GM12801 (cell line): Measurements from ENCODE around the gene CYSTM1.

Experiments used
- TF ChIP-seq, protein P1 (sequence below): IDR thresholded peaks from one replicate; pipeline ENCODE4 v1.5.1; 2011; ENCODE audit warnings: control low read depth; ENCODE audit not compliant: insufficient read length; ENCODE audit errors: extremely low read depth

Gene CYSTM1

DNA sequence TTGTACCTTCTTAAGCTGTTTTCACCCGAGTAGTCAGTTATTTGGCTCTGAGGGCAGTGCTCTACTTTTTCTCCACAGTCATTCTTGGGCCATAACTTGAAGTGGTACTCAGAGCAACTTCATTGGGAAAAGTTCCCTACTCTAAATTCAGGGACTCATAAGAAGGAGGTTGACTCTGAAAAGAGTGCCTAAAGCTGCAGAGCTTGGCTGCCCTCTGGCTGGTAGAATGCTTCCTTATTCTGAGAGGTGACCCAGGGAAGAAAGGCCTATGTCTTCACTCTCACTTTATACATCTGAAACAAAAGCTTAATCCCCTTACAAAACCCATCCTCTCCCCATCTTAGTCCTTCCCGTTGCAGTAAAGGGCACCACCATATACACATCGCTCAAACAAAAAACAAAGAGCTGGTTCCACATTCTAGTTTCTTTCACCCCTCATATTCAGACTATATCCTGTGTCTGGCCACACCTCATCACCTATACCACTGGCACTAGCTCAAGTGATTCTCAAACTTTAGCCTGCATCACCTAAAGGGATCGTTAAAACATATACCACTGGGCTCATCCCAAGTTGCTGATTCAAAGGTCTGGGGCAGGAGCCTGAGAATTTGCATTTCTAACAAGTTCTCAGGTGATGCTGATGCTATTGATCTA lies 41.3 kb upstream of the CYSTM1 start:
- TF ChIP-seq, protein P1, sequence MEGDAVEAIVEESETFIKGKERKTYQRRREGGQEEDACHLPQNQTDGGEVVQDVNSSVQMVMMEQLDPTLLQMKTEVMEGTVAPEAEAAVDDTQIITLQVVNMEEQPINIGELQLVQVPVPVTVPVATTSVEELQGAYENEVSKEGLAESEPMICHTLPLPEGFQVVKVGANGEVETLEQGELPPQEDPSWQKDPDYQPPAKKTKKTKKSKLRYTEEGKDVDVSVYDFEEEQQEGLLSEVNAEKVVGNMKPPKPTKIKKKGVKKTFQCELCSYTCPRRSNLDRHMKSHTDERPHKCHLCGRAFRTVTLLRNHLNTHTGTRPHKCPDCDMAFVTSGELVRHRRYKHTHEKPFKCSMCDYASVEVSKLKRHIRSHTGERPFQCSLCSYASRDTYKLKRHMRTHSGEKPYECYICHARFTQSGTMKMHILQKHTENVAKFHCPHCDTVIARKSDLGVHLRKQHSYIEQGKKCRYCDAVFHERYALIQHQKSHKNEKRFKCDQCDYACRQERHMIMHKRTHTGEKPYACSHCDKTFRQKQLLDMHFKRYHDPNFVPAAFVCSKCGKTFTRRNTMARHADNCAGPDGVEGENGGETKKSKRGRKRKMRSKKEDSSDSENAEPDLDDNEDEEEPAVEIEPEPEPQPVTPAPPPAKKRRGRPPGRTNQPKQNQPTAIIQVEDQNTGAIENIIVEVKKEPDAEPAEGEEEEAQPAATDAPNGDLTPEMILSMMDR, result no peak

DNA sequence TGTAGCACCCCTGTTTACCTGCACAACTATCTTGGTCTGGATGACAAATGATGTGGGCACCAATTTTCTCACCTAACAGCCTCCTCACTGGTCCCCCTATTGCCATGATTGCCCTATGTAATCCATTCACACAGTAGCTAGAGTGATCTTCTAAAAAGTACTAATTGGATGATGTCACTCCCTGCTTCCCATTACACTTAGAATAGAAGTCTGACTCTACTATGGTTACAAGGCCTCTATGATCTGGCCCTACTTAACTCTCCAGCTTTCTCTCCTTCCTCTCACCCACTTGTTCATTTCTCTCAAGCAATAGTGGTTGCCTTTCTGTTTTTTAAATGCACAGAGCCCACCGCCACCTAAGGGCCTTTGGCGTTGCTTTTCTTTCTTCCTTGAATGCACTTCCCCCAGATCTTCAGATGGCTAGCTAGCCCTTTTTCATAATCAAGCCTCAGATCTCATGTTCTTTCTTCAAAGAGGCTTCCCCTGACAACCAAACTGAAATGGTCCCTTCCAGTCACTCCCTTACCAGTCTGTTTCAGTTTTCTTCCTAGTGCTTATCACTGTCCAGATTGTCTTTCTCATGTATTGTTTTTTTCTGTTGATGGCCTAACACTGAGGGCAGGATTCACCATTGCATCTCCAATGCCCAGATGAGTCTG lies 40.6 kb upstream of the CYSTM1 start:
- TF ChIP-seq, protein P1, result no peak

DNA sequence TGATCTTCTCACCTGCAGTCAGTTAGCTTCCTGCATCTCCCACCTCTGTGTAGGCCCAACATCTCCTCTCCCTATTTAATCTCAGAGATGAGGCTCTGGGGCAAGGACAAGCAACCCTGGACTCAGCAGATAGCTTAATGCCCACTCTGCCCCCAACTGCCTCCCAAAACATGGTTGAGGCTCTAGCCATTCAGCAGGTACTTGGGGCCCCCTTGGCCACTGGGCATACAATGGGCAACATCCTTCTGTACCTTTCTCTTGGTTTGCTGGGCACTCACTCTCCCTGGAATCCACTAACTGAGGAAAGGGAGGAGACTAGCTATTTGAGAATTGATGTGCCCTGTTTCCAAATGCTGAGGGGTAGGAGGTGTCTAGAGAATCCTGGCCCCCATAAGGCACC lies 39.9 kb upstream of the CYSTM1 start:
- TF ChIP-seq, protein P1, result no peak

- TF ChIP-seq, protein P1, result no peak
Observed at GRCh38 chr5:140136624-140137023, 38.4 kb upstream of the CYSTM1 start.

DNA sequence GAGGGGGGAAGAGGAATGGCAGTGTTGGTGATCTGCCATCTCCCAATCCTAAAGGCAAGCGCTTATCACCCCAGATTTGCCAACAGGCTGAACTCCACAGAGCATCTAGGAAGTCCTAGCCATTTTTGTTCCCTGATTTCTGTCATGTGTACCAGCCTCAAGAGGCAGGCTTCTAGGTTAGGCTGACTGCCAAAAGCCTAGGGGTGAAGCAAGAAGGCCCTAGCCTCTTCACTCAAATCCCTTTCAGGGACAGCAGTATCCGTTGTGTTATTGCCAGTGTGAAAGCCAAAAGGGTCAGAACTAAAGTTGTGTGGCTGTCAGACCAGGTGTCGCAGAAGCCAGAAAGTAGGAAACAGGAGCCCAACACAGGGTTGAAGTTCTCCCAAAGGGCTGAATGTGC lies 34.6 kb upstream of the CYSTM1 start:
- TF ChIP-seq, protein P1, result no peak

GRCh38 chr5:140141241-140141640 lies 33.7 kb upstream of the CYSTM1 start:
- TF ChIP-seq, protein P1, result no peak

DNA sequence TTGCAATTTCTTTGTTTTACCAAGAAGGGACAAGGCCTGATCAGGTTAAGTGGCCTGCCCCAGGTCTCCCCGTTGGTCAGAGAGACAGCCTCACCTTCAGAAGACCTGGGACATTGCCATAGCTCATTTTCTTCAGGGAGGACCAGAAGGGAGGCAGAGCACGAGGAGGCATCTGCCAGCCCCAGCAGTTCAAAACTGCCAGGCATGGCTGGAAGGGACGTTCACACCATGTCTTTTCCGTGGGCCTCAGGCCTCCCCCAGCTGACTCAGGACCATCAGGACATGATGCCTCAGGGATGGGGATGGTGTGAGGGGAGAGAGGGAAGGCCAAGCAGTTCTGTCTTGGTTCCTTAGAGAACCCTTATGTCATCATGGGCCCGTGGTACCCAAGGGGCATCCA lies 32.7 kb upstream of the CYSTM1 start:
- TF ChIP-seq, protein P1, result no peak
